Parathyroid adenoma (tissue), 2 donors: ENCODE measurements around the gene TENT4B.

Source experiments
- H2AFZ ChIP-seq: fragments of 300-600 bp; sonication (generic); one replicate; pipeline ENCODE4 v1.7.0; 2017; ENCODE audit warnings: antibody characterized with exemption, mild to moderate bottlenecking
- H3K27ac ChIP-seq: fragments of 300-600 bp; sonication (generic); one replicate; pipeline ENCODE4 v1.7.0; 2017
- H3K27me3 ChIP-seq: fragments of 300-600 bp; sonication (generic); one replicate; pipeline ENCODE4 v1.7.0; 2017; ENCODE audit warnings: low read length; ENCODE audit not compliant: control insufficient read depth, insufficient read depth
- H3K36me3 ChIP-seq: fragments of 300-600 bp; sonication (generic); one replicate; pipeline ENCODE4 v1.7.0; 2017; ENCODE audit warnings: low read length; ENCODE audit not compliant: control insufficient read depth, insufficient read depth
- H3K4me1 ChIP-seq: fragments of 300-600 bp; sonication (generic); one replicate; pipeline ENCODE4 v1.7.0; 2017; ENCODE audit warnings: control low read depth
- H3K4me2 ChIP-seq: fragments of 300-600 bp; sonication (generic); one replicate; pipeline ENCODE4 v1.7.0; 2017; ENCODE audit warnings: low read length
- H3K4me3 ChIP-seq: fragments of 300-600 bp; sonication (generic); one replicate; pipeline ENCODE4 v1.7.0; 2017; ENCODE audit warnings: low read depth, low read length
- H3K79me2 ChIP-seq: fragments of 300-600 bp; sonication (generic); one replicate; pipeline ENCODE4 v1.7.0; 2017; ENCODE audit warnings: control low read depth
- H3K9ac ChIP-seq: fragments of 300-600 bp; sonication (generic); one replicate; pipeline ENCODE4 v1.7.0; 2017; ENCODE audit warnings: mild to moderate bottlenecking
- H3K9me3 ChIP-seq: fragments of 300-600 bp; sonication (generic); one replicate; pipeline ENCODE4 v1.7.0; 2017; ENCODE audit warnings: low read length; ENCODE audit not compliant: control insufficient read depth
- CTCF ChIP-seq: fragments of 300-600 bp; sonication (generic); IDR thresholded peaks from one replicate; pipeline ENCODE4 v1.7.0; 2017; ENCODE audit warnings: antibody characterized with exemption, mild to moderate bottlenecking
- donor health status: primary hyperparathyroidism.

The TENT4B gene

GRCh38 chr16:50133214-50133613 lies 19.9 kb upstream of the TENT4B start:
- H3K27ac ChIP-seq, result no peak overlapping the region
- no peak overlapping the region for H3K4me2 ChIP-seq
- H3K4me3 ChIP-seq, result no peak overlapping the region
- no peaks in the 10 kb centered on the region for H3K79me2 ChIP-seq
- no peak overlapping the region for H2AFZ ChIP-seq
- TF ChIP-seq CTCF, result no peak
- no peaks in the 10 kb centered on the region for H3K9me3 ChIP-seq
- no peaks in the 10 kb centered on the region for H3K36me3 ChIP-seq
- no peaks in the 10 kb centered on the region for H3K27me3 ChIP-seq
- no peaks in the 10 kb centered on the region for H3K4me1 ChIP-seq
- H3K9ac ChIP-seq, result no peak overlapping the region

- H3K4me3 ChIP-seq, result no peak overlapping the region
- no peaks in the 10 kb centered on the region for H3K79me2 ChIP-seq
- no peaks in the 10 kb centered on the region for H3K36me3 ChIP-seq
- no peaks in the 10 kb centered on the region for H3K27me3 ChIP-seq
- no peak overlapping the region for H3K4me2 ChIP-seq
- no peaks in the 10 kb centered on the region for H3K9me3 ChIP-seq
- no peak overlapping the region for H3K27ac ChIP-seq
- H3K4me1 ChIP-seq, result no peaks in the 10 kb centered on the region
- peak overlapping the region; percentile 5 for H2AFZ ChIP-seq
- no peak for TF ChIP-seq CTCF
- no peak overlapping the region for H3K9ac ChIP-seq
Measured at GRCh38 chr16:50136399-50136798, 16.7 kb upstream of the TENT4B start.

DNA sequence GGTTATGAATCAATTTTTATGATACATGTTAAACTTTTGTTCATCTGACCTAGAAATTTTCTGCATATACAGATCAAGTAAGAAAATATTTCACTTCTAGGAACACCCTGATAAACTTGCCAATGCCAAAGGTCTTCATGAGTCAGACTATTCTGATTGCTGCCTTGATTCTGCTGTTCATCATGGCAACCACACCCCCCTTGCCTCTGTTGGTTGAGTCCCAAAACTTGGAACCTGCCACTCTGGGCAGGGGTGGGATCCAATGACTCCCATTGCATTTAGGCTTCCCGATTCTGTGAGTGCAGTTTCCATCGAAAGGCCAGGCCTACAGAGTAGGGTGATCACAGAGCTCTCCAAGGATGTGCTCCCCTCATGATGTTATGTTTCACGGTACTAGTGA lies 15.8 kb upstream of the TENT4B start:
- Histone ChIP-seq H2AFZ (no peak overlapping the region), H3K27me3 (no peaks in the 10 kb centered on the region), H3K4me3 (no peak overlapping the region), H3K27ac (no peak overlapping the region), H3K36me3 (no peaks in the 10 kb centered on the region), H3K4me2 (no peak overlapping the region), H3K79me2 (no peaks in the 10 kb centered on the region), H3K9ac (no peak overlapping the region), H3K4me1 (no peaks in the 10 kb centered on the region), H3K9me3 (no peaks in the 10 kb centered on the region)
- TF ChIP-seq CTCF, result no peak

- H3K4me2 ChIP-seq, result no peak overlapping the region
- TF ChIP-seq CTCF, result no peak
- H3K4me3 ChIP-seq, result no peak overlapping the region
- H3K36me3 ChIP-seq, result no peaks in the 10 kb centered on the region
- H3K79me2 ChIP-seq, result no peaks in the 10 kb centered on the region
- H3K27me3 ChIP-seq, result no peaks in the 10 kb centered on the region
- no peak overlapping the region for H3K27ac ChIP-seq
- H3K9ac ChIP-seq, result no peak overlapping the region
- H3K4me1 ChIP-seq, result no peaks in the 10 kb centered on the region
- H2AFZ ChIP-seq, result no peak overlapping the region
- no peaks in the 10 kb centered on the region for H3K9me3 ChIP-seq
Measured at GRCh38 chr16:50139580-50139979, 13.5 kb upstream of the TENT4B start.

DNA sequence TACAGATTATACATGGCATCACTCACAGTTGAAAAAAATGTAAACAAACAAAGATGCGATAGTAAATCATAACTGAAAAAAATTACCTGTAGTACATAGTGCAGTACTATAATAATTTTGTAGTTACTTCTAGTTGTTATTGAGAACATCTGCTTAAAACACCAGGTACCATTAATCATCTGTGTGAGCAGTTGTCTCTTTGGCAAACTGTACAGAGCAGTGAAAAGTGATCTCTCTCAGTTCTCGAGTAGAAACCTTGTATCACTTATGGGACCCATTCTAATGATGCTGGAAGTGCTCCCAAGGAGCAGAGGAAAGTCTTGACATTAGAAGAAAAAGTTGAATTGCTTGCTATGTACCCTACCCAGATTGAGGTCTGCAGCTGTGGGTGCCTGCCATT lies 8.9 kb upstream of the TENT4B start:
- H3K27ac ChIP-seq, result no peak overlapping the region
- H3K4me3 ChIP-seq, result no peak overlapping the region
- H2AFZ ChIP-seq, result no peak overlapping the region
- TF ChIP-seq CTCF, result no peak
- H3K36me3 ChIP-seq, result no peaks in the 10 kb centered on the region
- H3K4me1 ChIP-seq, result peaks cover 5% of the 10 kb centered on the region
- no peaks in the 10 kb centered on the region for H3K9me3 ChIP-seq
- H3K4me2 ChIP-seq, result no peak overlapping the region
- H3K27me3 ChIP-seq, result no peaks in the 10 kb centered on the region
- no peak overlapping the region for H3K9ac ChIP-seq
- no peaks in the 10 kb centered on the region for H3K79me2 ChIP-seq
